Activated CD4-positive, alpha-beta T cell treated with anti-CD3 and anti-CD28 coated beads for 36 hours (primary cell): ENCODE data around the gene RPL37. TPM values are rescaled to one million over a fixed set of nuclear protein-coding genes. Genes with fewer than 3 reads are reported as not detected.
"Not testable (repeated sequence)": the region's sequence is repeated elsewhere in the genome, so short reads cannot be mapped to it uniquely, and the experiment has no call there.

ENCODE experiments used
- ATAC-seq: fragments of 200-7000 bp; cut with Tn5 transposase; one replicate; pipeline ENCODE4 v1.10.0; 2021; ENCODE audit warnings: mild to moderate bottlenecking, moderate library complexity
- CTCF ChIA-PET: fragments of 350-600 bp; sonication (Branson Sonifier 250); formaldehyde crosslinking; loops from one replicate; lab custom pipeline; 2021; ENCODE audit warnings: antibody characterized with exemption; lab: Charles Lee
- POLR2A ChIA-PET: fragments of 350-600 bp; sonication (Branson Sonifier 250); formaldehyde crosslinking; loops from one replicate; lab custom pipeline; 2021; ENCODE audit warnings: antibody characterized with exemption, inconsistent platforms; lab: Charles Lee
- DNase-seq: peaks from one replicate; pipeline ENCODE4 v3.0.0-alpha.2; 2020
- H3K27ac Mint-ChIP-seq: one replicate; pipeline ENCODE4 v1.8.0; 2021; ENCODE audit warnings: mixed read lengths
- H3K27me3 Mint-ChIP-seq: one replicate; pipeline ENCODE4 v1.8.0; 2021; ENCODE audit warnings: mixed read lengths
- H3K36me3 Mint-ChIP-seq: one replicate; pipeline ENCODE4 v1.8.0; 2021; ENCODE audit warnings: low read depth, mixed read lengths
- H3K4me1 Mint-ChIP-seq: one replicate; pipeline ENCODE4 v1.8.0; 2021; ENCODE audit warnings: mixed read lengths
- H3K4me3 Mint-ChIP-seq: one replicate; pipeline ENCODE4 v1.8.0; 2021; ENCODE audit warnings: mild to moderate bottlenecking, moderate library complexity, mixed read lengths
- H3K9me3 Mint-ChIP-seq: one replicate; pipeline ENCODE4 v1.8.0; 2021; ENCODE audit warnings: low read depth, mixed read lengths
- intact Hi-C, 2 experiments: fragments of 100-400 bp; cut with DNase I in 1 of 2; cut with micrococcal nuclease in 1 of 2; formaldehyde crosslinking; loops; one replicate each; pipeline versions ENCODE4 v1.14.2 to v1.15.1; 2022 to 2024; cut with DNase I, micrococcal nuclease
- total RNA-seq, 2 experiments: library from RNA; stranded (reverse); gene quantifications; one replicate each; pipeline ENCODE4 v1.2.3, GENCODE V29; 2021

RPL37 gene
- 1,000 to 10,000 TPM; 1,915 to 1,951 TPM for total RNA-seq

- ChIA-PET POLR2A (interaction anchor here (1.1 kb wide), 1 partner anchor 22 kb away, joined by 4 read pairs; no protein-coding TSS in a partner anchor), CTCF (interaction anchor here (0.6 to 1.6 kb wide), 3 partner anchors 21 to 450 kb away, joined by 3 read pairs; no protein-coding TSS in a partner anchor)
- intact Hi-C loops, result loop anchor here (1.0 to 10.0 kb wide), 16 partner anchors 21 to 1760 kb away; partner anchors contain the start of genes RIMOC1 (in 2 of the 2), TTC33 (in 2 of the 2), FBXO4 (in 1 of the 2) and OXCT1 (in 1 of the 2)
- DNase-seq, result peak; percentile 96
- Mint-ChIP-seq H3K36me3 (peaks cover 54% of the 10 kb centered on the region), H3K27ac (peak within 1 kb of the TSS; percentile 100), H3K27me3 (no peaks in the 10 kb centered on the region), H3K4me1 (peaks cover 44% of the 10 kb centered on the region), H3K9me3 (peaks cover 2% of the 10 kb centered on the region), H3K4me3 (peak within 1 kb of the TSS; percentile 99)
- ATAC-seq, result peak; percentile 93
Measured at GRCh38 chr5:40834849-40835787, at the start of gene RPL37. Gene RPL37, minus strand, starts transcription at chr5:40835222. Its CDS starts 37 bp downstream, at chr5:40835185.

DNA sequence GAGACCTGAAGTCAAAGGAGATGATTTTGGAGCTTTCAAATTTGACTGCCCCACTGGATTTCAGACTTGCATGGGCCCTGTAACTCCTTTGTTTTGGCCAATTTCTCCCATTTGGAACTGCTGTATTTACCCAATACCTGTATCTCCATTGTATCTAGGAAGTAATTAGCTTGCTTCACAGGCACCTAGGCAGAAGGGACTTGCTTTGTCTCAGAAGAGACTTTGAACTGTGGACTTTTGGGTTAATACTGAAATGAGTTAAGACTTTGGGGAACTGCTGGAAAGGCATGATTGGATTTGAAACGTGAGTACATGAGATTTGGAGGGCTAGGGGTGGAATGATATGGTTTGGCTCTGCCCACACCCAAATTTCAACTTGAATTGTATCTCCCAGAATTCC is 48.0 kb upstream of the RPL37 start:
- CTCF ChIA-PET, result interaction anchor here (0.6 to 0.7 kb wide), 2 partner anchors 27 to 126 kb away, joined by 3 read pairs; no protein-coding TSS in a partner anchor
- intact Hi-C loops, H3K4me3 Mint-ChIP-seq, ATAC-seq, H3K27ac Mint-ChIP-seq, POLR2A ChIA-PET, H3K4me1 Mint-ChIP-seq, H3K27me3 Mint-ChIP-seq, H3K9me3 Mint-ChIP-seq, H3K36me3 Mint-ChIP-seq, DNase-seq: not testable (repeated sequence)

GRCh38 chr5:40882291-40882690 is 47.3 kb upstream of the RPL37 start:
- Mint-ChIP-seq H3K27me3 (peaks cover 2% of the 10 kb centered on the region), H3K4me3 (no peak overlapping the region), H3K9me3 (peaks cover 5% of the 10 kb centered on the region), H3K36me3 (no peaks in the 10 kb centered on the region), H3K27ac (no peak overlapping the region), H3K4me1 (peaks cover 6% of the 10 kb centered on the region)
- ChIA-PET POLR2A (no interaction called here), CTCF (no interaction called here)
- DNase-seq (no peak), ATAC-seq (no peak)
- intact Hi-C loops, result no loop called here

DNA sequence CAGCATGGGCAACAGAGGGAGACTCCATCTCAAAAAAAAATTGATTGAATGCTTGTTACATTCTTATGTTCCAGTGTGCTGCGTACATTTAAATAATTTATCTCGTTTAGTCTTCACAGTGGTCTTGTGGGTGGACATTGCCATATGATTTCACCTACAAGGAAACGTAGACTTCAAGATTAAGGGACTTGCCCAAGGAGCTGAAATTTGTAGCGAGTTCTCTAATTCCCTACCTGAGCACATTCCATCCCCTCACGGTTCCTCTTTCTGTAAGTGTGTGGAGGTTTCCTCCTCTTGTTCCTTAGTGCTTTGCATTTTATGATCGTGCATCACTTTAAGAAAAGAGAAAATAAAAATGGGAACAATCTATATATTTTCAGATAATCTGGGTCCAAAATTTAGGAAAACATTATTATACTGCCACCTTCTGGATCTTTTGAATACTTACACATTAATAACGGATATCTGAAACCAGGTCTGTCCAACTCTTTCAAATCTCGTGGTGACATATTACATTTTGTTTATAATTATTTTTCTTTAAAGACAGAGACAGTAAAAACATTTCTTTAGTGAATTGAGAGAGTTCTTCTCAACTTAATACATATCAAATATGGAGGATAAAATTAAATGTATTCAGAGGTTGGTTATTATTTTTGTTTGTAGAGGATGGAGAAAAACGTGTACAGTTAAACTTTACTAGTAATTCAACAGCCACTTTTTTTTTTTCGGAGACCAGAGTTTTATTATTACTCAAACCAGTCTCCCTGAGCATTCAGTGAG is 44.3 kb upstream of the RPL37 start:
- intact Hi-C loops, result loop anchor here (1.0 to 10.0 kb wide), 10 partner anchors 42 to 1301 kb away; partner anchors contain the start of genes TTC33 (in 2 of the 2), PRKAA1 (in 1 of the 2) and RPL37 (in 1 of the 2)
- POLR2A ChIA-PET, result no interaction called here
- no peaks in the 10 kb centered on the region for H3K36me3 Mint-ChIP-seq
- peaks cover 10% of the 10 kb centered on the region for H3K9me3 Mint-ChIP-seq
- H3K27ac Mint-ChIP-seq, result no peak overlapping the region
- CTCF ChIA-PET, result interaction anchor here (0.9 to 1.9 kb wide), 7 partner anchors 9 to 1331 kb away, joined by 3 to 5 read pairs (median 3); no protein-coding TSS in a partner anchor
- no peak for ATAC-seq
- H3K4me1 Mint-ChIP-seq, result peaks cover 6% of the 10 kb centered on the region
- no peak overlapping the region for H3K4me3 Mint-ChIP-seq
- peaks cover under 1% of the 10 kb centered on the region for H3K27me3 Mint-ChIP-seq
- DNase-seq, result no peak

DNA sequence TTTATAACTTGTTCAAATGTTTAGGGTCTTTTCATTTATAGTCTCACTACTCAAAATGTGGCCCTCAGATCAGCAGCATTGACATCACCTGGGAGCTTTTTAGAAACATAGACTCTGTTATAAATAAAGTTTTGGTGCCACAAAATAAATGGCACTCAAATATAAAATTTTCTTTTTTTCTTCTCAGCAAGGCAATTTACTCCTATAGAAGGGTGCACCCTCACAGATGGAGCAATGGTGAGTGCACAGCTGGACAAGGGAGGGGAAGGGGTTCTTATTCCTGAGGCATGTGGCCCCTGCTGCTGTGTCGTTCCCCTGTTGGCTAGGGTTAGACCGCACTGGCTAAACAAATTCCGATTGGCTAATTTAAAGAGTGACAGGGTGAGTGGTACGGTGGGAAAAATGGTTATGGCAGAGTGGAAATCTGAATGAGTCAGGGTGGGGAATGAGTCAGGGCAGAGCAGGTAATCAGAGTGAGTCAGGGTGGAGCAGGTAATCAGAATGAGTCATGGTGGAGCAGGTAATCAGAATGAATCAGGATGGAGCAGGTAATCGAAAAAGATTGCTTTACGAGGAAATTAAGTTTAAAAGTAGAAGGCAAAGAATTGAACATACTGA is 42.5 kb upstream of the RPL37 start:
- POLR2A ChIA-PET, result no interaction called here
- peak; percentile 44 for DNase-seq
- no peaks in the 10 kb centered on the region for H3K36me3 Mint-ChIP-seq
- no peak overlapping the region for H3K27ac Mint-ChIP-seq
- peaks cover 10% of the 10 kb centered on the region for H3K9me3 Mint-ChIP-seq
- intact Hi-C loops, result loop anchor here in 1 of 2 experiments (5.0 to 10.0 kb wide), 4 partner anchors 40 to 383 kb away; partner anchors contain the start of gene RPL37
- H3K4me3 Mint-ChIP-seq, result no peak overlapping the region
- peaks cover 2% of the 10 kb centered on the region for H3K27me3 Mint-ChIP-seq
- CTCF ChIA-PET, result interaction anchor here (1.1 kb wide), 1 partner anchor 136 kb away, joined by 3 read pairs; no protein-coding TSS in a partner anchor
- peaks cover 6% of the 10 kb centered on the region for H3K4me1 Mint-ChIP-seq
- ATAC-seq, result peak; percentile 47

GRCh38 chr5:40875958-40876357 is 40.9 kb upstream of the RPL37 start:
- no peak overlapping the region for H3K4me3 Mint-ChIP-seq
- H3K4me1 Mint-ChIP-seq, result peaks cover 6% of the 10 kb centered on the region
- no peak for DNase-seq
- no peaks in the 10 kb centered on the region for H3K36me3 Mint-ChIP-seq
- intact Hi-C loops, result loop anchor here in 1 of 2 experiments (5.0 to 10.0 kb wide), 4 partner anchors 39 to 381 kb away; partner anchors contain the start of gene RPL37
- ChIA-PET CTCF (interaction anchor here (1.1 kb wide), 1 partner anchor 125 kb away, joined by 4 read pairs; no protein-coding TSS in a partner anchor), POLR2A (no interaction called here)
- ATAC-seq, result no peak
- H3K27me3 Mint-ChIP-seq, result peaks cover 3% of the 10 kb centered on the region
- H3K9me3 Mint-ChIP-seq, result peaks cover 10% of the 10 kb centered on the region
- no peak overlapping the region for H3K27ac Mint-ChIP-seq

DNA sequence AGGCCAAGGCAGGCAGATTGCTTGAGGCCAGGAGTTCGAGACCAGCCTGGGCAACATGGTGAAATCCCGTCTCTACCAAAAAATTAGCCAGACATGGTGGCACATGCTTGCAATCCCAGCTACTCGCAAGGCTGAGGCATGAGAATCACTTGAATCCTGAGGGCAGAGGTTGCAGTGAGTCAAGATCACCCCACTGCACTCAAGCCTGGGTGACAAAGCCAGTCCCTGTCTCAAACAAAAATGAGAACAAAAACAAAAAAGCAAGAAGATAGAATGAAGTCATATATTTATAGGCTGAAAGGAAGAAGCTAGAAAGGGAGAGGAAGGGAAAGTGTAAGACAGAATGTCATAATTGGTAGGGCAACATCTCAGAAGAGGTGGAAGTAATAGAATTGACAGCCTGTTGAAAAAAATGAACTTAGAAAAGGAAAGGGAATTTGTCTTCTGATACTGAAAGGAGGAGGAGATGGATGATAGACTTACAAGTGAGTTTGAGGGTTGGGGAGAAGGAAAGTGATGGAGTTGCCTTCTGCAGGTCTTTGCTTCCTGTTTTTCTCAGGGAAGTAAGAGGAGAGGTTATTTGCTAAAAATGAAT is 38.4 kb upstream of the RPL37 start:
- Mint-ChIP-seq H3K9me3 (peaks cover 10% of the 10 kb centered on the region), H3K4me1 (peaks cover 3% of the 10 kb centered on the region), H3K27ac (no peak overlapping the region), H3K27me3 (peaks cover 5% of the 10 kb centered on the region), H3K4me3 (no peak overlapping the region), H3K36me3 (no peaks in the 10 kb centered on the region)
- intact Hi-C loops, result loop anchor here in 1 of 2 experiments (10.0 kb wide), 1 partner anchor 379 kb away; no protein-coding TSS in a partner anchor
- ATAC-seq, result no peak
- no peak for DNase-seq
- ChIA-PET CTCF (interaction anchor here (0.6 kb wide), 1 partner anchor 138 kb away, joined by 3 read pairs; no protein-coding TSS in a partner anchor), POLR2A (no interaction called here)

DNA sequence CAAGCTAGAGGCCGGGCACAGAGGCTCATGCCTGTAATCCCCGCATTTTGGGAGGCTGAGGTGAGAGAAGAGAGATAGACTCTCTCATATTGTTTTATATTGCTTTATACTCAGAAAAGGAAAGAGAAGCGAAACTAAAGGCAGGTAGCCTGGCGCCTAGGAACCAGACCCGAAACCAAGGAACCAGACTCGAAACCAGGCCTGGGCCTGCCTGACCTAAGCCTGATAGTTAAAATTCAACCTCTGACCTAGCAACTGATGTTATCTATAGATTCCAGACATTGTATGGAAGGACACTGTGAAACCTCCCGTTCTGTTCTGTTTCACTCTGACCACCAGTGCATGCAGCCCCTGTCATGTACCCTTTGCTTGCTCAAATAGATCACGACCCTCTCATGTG is 37.2 kb upstream of the RPL37 start:
- CTCF ChIA-PET, H3K36me3 Mint-ChIP-seq, ATAC-seq, H3K4me1 Mint-ChIP-seq, H3K27ac Mint-ChIP-seq, H3K27me3 Mint-ChIP-seq, H3K9me3 Mint-ChIP-seq, POLR2A ChIA-PET, DNase-seq, H3K4me3 Mint-ChIP-seq: not testable (repeated sequence)
- intact Hi-C loops, result loop anchor here in 1 of 2 experiments (10.0 kb wide), 1 partner anchor 377 kb away; no protein-coding TSS in a partner anchor

GRCh38 chr5:40871177-40871576 is 36.2 kb upstream of the RPL37 start:
- Mint-ChIP-seq H3K9me3 (no peaks in the 10 kb centered on the region), H3K4me3 (no peak overlapping the region), H3K4me1 (no peaks in the 10 kb centered on the region), H3K27me3 (peaks cover 5% of the 10 kb centered on the region), H3K36me3 (no peaks in the 10 kb centered on the region), H3K27ac (no peak overlapping the region)
- CTCF ChIA-PET, result interaction anchor here (0.6 kb wide), 1 partner anchor 37 kb away, joined by 3 read pairs; no protein-coding TSS in a partner anchor
- DNase-seq, result no peak
- ATAC-seq, result no peak
- intact Hi-C loops, result loop anchor here in 1 of 2 experiments (10.0 kb wide), 1 partner anchor 376 kb away; no protein-coding TSS in a partner anchor
- POLR2A ChIA-PET, result no interaction called here

- no peak for ATAC-seq
- Mint-ChIP-seq H3K27ac (no peak overlapping the region), H3K27me3 (peaks cover 5% of the 10 kb centered on the region), H3K4me1 (no peaks in the 10 kb centered on the region), H3K36me3 (no peaks in the 10 kb centered on the region), H3K9me3 (peaks cover 8% of the 10 kb centered on the region), H3K4me3 (no peak overlapping the region)
- CTCF ChIA-PET, result interaction anchor here (0.5 to 0.6 kb wide), 2 partner anchors 11 to 28 kb away, joined by 3 read pairs; partner anchors contain the start of gene CARD6
- intact Hi-C loops, result no loop called here
- no peak for DNase-seq
- POLR2A ChIA-PET, result no interaction called here
Measured at GRCh38 chr5:40869384-40869783, 34.4 kb upstream of the RPL37 start.
